Spinal cord (tissue), 10 donors: ENCODE measurements around the gene TPI1. TPM values are rescaled to one million over a fixed set of nuclear protein-coding genes. Genes with fewer than 3 reads are reported as not detected.

Experiments used
- DNase-seq, 6 donors: peaks; one replicate each; pipeline versions ENCODE4 v3.0.0 to v3.0.0-alpha.2; 2013 to 2015; ENCODE audit warnings: low spot score in 6 of 6, low read depth in 4 of 6
- H3K27ac ChIP-seq: one replicate; pipeline ENCODE4 v1.5.1; 2013; ENCODE audit warnings: low read depth, low read length, control low read depth
- H3K27me3 ChIP-seq: one replicate; pipeline ENCODE4 v1.6.1; 2013; ENCODE audit warnings: low read length; ENCODE audit not compliant: control insufficient read depth, insufficient read depth
- H3K36me3 ChIP-seq: one replicate; pipeline ENCODE4 v1.6.1; 2013; ENCODE audit warnings: low read length; ENCODE audit not compliant: control insufficient read depth, insufficient read depth
- H3K4me1 ChIP-seq: one replicate; pipeline ENCODE4 v1.6.1; 2013; ENCODE audit warnings: low read length; ENCODE audit not compliant: control insufficient read depth, insufficient read depth
- H3K4me3 ChIP-seq: one replicate; pipeline ENCODE4 v1.5.1; 2013; ENCODE audit warnings: low read depth, low read length, control low read depth
- H3K9me3 ChIP-seq: one replicate; pipeline ENCODE4 v1.6.1; 2013; ENCODE audit warnings: low read length; ENCODE audit not compliant: control insufficient read depth, insufficient read depth
- WGBS: methylation state at CpG from one replicate; pipeline ENCODE4 v1.1.5; 2013; ENCODE audit warnings: missing lambda C conversion rate; ENCODE audit not compliant: insufficient coverage; 5-methylcytosine and 5-hydroxymethylcytosine counted together
- polyA plus RNA-seq, 2 donors: library from polyadenylated mRNA; unstranded; fragments of 120-200 nt; gene quantifications; one replicate each; pipeline ENCODE4 v1.2.1, GENCODE V29; 2013; ENCODE audit not compliant: insufficient read length in 2 of 2
- total RNA-seq, 2 donors: library from RNA; depleted of rRNA in 1 of 2; stranded (reverse); fragments of 120-200 nt in 1 of 2; fragments of >200 nt in 1 of 2; gene quantifications; one replicate each; pipeline versions ENCODE4 v1.2.3 to v1.2.4, GENCODE V29; 2013 to 2014
- donor health status: healthy.

Gene TPI1
- total and polyA plus RNA-seq, 4 donors, result 413 to 837 (median 527) TPM

DNA sequence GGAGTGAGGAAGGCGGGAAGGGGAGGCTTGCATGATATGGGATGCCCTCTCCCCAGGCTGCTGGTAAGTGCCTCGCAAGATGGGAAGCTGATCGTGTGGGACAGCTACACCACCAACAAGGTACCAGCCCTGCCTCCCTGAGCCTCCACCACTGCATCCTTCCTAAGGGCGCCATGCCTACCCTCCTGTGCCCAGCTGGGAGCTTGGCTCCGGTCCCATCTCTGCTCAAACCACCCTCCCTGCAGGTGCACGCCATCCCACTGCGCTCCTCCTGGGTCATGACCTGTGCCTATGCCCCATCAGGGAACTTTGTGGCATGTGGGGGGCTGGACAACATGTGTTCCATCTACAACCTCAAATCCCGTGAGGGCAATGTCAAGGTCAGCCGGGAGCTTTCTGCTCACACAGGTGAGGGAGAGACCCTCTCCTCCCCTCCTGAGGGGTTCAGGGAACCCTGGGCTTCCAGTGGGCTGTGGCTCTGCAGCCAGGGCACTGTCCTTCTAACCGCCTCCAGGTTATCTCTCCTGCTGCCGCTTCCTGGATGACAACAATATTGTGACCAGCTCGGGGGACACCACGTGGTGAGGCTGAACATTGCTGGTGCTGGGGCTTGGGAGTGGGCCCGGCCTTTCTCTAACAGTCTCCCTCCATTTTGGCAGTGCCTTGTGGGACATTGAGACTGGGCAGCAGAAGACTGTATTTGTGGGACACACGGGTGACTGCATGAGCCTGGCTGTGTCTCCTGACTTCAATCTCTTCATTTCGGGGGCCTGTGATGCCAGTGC lies 24.0 kb upstream of the TPI1 start:
- Histone ChIP-seq H3K4me3 (no peak overlapping the region), H3K36me3 (peaks cover 90% of the 10 kb centered on the region), H3K4me1 (peaks cover 8% of the 10 kb centered on the region), H3K27me3 (no peaks in the 10 kb centered on the region), H3K27ac (no peak overlapping the region), H3K9me3 (no peaks in the 10 kb centered on the region)
- DNase-seq, result no peak
- WGBS, result 61% methylated on average over 15 of the region's 16 CpGs

DNA sequence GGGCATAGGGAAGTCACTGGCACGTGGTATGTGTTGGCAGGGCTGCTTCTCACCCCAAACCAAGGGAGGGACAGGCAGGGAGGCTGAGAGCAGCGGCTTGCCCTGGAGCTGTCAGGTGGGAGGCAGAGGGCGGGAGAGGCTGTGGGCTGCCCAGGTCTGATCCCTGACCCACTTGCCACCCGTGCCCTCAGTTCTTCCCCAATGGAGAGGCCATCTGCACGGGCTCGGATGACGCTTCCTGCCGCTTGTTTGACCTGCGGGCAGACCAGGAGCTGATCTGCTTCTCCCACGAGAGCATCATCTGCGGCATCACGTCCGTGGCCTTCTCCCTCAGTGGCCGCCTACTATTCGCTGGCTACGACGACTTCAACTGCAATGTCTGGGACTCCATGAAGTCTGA lies 21.9 kb upstream of the TPI1 start:
- H3K27me3 ChIP-seq, result no peaks in the 10 kb centered on the region
- DNase-seq, result no peak
- no peak overlapping the region for H3K27ac ChIP-seq
- 88% methylated on average over 17 of the region's 17 CpGs for WGBS
- peaks cover 86% of the 10 kb centered on the region for H3K36me3 ChIP-seq
- no peak overlapping the region for H3K4me3 ChIP-seq
- peaks cover 10% of the 10 kb centered on the region for H3K4me1 ChIP-seq
- H3K9me3 ChIP-seq, result no peaks in the 10 kb centered on the region

DNA sequence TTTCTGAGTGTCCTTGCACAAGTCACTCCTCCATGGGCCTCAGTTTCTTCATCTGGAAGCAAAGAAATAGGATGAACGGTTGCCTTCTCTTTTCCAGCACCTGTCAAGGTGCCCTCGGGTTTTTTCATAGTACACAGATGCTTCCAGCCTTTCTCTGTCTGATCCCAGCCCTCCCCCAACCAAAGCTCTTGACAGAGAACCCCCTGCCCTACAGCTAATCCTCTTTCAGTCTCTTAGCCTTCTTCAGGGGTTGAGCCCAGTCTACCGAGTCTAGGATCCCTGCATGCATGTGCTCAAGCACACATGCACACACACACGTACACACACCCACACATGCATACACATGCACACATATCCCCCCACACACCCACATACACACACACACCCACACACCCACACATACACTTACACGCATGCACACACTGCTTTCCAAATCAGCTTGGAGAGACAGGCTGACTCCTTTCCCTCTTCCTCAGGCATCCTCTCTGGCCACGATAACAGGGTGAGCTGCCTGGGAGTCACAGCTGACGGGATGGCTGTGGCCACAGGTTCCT lies 20.9 kb upstream of the TPI1 start:
- WGBS, result 89% methylated on average over 7 of the region's 7 CpGs
- H3K9me3 ChIP-seq, result no peaks in the 10 kb centered on the region
- H3K36me3 ChIP-seq, result peaks cover 78% of the 10 kb centered on the region

DNA sequence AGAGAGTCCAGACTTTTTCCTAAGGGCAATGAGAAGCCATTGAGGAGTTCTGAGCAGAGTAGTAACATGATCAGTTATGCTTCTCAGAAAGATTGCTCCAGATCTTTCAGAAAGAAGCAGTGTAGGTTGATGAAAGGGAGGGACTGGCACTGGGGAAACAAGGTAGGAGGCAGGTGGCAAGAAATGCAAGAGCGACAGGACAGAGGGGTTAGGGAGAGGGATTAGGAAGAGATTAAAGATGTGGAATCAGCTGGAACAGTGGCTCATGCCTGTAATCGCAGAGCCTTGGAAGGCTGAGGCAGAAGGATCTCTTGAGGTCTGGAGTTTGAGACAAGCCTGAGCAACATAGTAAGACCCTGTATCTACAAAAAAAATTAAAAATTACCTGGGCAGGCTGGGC lies 19.7 kb upstream of the TPI1 start:
- 100% methylated on average over 1 of the region's 2 CpGs for WGBS
- no peak for DNase-seq
- H3K4me3 ChIP-seq, result no peak overlapping the region
- no peaks in the 10 kb centered on the region for H3K27me3 ChIP-seq
- no peak overlapping the region for H3K27ac ChIP-seq
- no peaks in the 10 kb centered on the region for H3K9me3 ChIP-seq
- H3K4me1 ChIP-seq, result peaks cover 21% of the 10 kb centered on the region
- H3K36me3 ChIP-seq, result peaks cover 73% of the 10 kb centered on the region

More for the DNA sequence above, 20.9 kb upstream of the TPI1 start:
- Histone ChIP-seq H3K27ac (no peak overlapping the region), H3K4me1 (peaks cover 20% of the 10 kb centered on the region), H3K4me3 (no peak overlapping the region), H3K27me3 (no peaks in the 10 kb centered on the region)
- DNase-seq, result no peak

DNA sequence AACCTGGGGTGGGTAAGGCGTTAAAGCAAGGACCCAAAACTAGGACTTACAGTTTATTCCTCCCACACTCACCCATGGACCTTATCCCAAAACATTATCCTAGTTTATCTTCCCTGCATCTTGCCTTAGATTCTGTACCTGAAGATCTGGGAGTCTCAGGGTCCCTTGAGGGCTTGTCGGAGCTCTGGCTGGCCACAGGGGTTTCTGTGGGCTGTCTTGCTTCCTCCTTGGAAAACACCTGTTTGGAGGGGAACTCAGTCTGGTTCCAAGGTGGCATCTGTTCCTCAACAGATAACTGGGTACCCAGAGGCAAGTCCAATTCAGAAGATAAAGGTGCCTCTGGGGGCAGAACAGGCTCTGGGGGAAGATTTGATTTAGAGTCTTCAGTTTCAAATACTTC lies 17.9 kb upstream of the TPI1 start:
- no peak for DNase-seq
- Histone ChIP-seq H3K4me3 (no peak overlapping the region), H3K27me3 (no peaks in the 10 kb centered on the region), H3K9me3 (no peaks in the 10 kb centered on the region), H3K36me3 (peaks cover 56% of the 10 kb centered on the region), H3K27ac (no peak overlapping the region), H3K4me1 (peaks cover 30% of the 10 kb centered on the region)
- WGBS, result 100% methylated on average over 1 of the region's 2 CpGs

DNA sequence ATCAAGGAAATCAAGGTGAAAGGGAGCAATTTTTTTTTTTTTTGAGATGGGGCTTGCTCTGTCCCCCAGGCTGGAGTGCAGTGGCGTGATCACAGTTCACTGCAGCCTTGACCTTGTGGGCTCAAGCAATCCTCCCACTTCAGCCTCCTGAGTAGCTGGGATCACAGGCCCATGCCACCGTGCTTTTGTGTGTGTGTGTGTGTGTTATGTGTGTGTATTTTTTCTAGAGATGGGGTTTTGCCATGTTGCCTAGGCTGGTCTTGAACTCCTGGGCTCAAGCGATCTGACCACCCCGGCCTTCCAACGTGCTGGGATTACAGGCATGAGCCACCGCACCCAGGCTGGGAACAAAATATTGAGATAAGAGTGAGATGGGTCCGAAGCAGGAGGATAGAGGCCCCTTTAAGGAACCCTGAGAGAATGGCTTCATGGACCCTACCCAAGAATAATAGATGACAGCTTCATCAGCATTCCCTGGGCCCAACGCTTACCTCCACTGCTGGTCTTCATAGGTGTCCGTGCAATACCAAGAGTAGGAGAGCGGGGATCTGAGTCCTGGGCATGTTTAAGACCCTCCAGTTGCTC lies 17.3 kb upstream of the TPI1 start:
- H3K9me3 ChIP-seq, result no peaks in the 10 kb centered on the region

DNA sequence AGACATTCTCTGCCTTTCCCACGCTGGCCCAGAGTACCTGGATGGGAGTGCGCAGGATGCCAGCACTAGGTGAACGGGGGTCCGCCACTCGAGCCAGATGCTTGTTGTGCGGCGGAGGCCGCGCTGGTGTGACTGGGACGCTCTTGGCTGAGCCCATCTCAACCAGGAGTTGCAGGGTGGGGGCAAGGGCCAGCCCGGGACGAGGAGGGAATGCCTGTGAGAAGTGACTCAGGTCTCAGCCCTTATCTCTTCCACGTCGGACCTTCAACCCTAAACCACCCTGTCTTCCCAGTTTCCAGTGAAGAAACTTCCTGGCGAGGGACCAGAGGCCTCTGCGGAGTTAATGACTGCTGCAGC lies 16.6 kb upstream of the TPI1 start:
- H3K36me3 ChIP-seq, result peaks cover 51% of the 10 kb centered on the region
- DNase-seq, result no peak
- 14% methylated on average over 16 of the region's 16 CpGs for WGBS

More for the DNA sequence above, 17.3 kb upstream of the TPI1 start:
- WGBS, result 68% methylated on average over 6 of the region's 10 CpGs
- Histone ChIP-seq H3K4me3 (peak overlapping the region; percentile 94), H3K4me1 (peaks cover 30% of the 10 kb centered on the region), H3K36me3 (peaks cover 51% of the 10 kb centered on the region), H3K27me3 (no peaks in the 10 kb centered on the region), H3K27ac (no peak overlapping the region)
- DNase-seq, result peak in 1 of 6 donors; percentile 16

DNA sequence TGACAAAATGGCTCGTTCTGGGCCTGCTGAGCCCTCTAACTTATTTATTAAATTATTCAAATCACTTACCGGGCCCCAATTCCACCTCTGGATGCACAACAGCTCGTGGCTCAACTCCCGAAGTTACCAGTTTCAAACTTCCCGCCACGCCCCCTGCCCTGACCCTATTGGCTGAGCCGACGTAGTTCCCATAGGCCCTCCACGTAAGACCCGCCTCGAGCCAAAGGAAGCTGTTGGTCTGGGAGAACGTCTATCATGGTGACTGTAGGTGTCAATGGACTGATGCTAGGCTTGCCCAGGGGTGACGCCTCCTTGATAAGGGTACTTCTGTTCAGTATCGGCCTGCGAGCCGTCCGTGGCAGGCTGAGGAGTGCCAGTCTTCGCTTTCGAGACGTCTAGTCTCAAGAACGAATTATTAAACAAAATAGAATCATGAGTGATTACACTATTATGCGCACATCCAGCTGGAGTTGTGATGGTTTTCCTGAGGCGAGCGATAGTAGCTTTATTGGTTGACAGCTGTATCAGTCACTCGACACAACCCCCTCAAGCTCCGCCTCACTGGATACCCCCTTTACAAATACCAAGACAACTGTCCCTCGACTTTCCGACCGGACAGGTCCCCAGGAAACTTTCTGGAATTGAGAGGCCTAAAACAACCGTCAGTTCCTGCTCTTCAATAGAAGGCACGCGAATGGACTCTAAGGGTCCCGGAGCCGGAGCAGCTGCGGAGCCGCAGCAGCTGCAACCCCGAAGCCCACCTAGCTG lies 16.0 kb upstream of the TPI1 start, which contains the start of gene CDCA3:
CDCA3 (minus strand) TSS at position 134 of the 768 bp plus-strand sequence. CDS start 334 bp downstream, outside the sequence.
- Histone ChIP-seq H3K27ac (peak within 1 kb of the TSS; percentile 100), H3K36me3 (peaks cover 51% of the 10 kb centered on the region), H3K4me1 (peaks cover 30% of the 10 kb centered on the region), H3K4me3 (peak within 1 kb of the TSS; percentile 94), H3K27me3 (no peaks in the 10 kb centered on the region), H3K9me3 (no peaks in the 10 kb centered on the region)
- WGBS, result 0% methylated on average over 25 of the region's 37 CpGs
- peak; percentile 93 to 99 (median 95) for DNase-seq

More for the DNA sequence above, 16.6 kb upstream of the TPI1 start:
- Histone ChIP-seq H3K27ac (no peak overlapping the region), H3K4me1 (peaks cover 30% of the 10 kb centered on the region), H3K9me3 (no peaks in the 10 kb centered on the region), H3K27me3 (no peaks in the 10 kb centered on the region), H3K4me3 (peak overlapping the region; percentile 94)

DNA sequence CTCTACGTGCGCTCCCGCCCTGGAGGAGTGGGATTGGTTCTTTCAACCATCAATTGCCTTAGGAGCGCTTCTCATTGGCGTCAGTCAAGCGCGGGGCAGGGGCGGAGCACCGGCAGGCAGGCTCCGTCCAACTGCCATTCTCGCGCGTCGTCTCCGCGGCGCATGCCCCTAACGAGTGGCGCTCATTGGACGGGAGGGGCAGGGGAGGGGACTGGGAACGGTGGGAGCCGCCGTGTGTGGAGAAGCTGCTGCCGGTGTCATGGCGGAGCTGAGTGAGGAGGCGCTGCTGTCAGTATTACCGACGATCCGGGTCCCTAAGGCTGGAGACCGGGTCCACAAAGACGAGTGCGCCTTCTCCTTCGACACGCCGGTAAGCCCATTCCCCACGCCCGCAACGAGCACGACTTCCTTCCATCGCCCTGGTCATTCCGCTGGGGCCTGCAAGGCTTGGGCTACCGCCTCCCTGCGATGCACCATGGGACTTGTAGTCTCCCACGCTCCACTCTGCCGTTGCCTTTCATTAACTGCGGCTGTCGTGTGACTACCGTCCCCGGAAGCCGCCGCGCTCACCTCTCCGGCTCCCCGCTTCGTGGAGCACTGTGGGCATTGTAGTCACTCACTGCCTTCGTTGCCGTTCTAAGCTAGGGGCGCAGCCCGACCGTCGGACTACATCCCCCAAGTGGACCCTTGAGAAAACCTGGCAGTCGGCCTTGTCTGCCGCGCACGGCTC lies 15.2 kb upstream of the TPI1 start, which contains the start of gene USP5:
USP5 (plus strand) TSS at position 230 of the 730 bp plus-strand sequence; CDS start at position 260, 30 bp downstream.
- DNase-seq, result peak; percentile 98 to 100 (median 98)
- Histone ChIP-seq H3K9me3 (no peaks in the 10 kb centered on the region), H3K27me3 (no peaks in the 10 kb centered on the region), H3K4me3 (peak within 1 kb of the TSS; percentile 94), H3K36me3 (peaks cover 51% of the 10 kb centered on the region), H3K4me1 (peaks cover 30% of the 10 kb centered on the region), H3K27ac (peak within 1 kb of the TSS; percentile 100)
- 0% methylated on average over 65 of the region's 65 CpGs for WGBS
